Activated B cell treated with CpG ODN at 0.5 μM for 24 hours (primary cell): ENCODE data around the gene EPSTI1. TPM values are rescaled to one million over a fixed set of nuclear protein-coding genes. Genes with fewer than 3 reads are reported as not detected.

ENCODE experiments used
- ATAC-seq: fragments of 200-7000 bp; cut with Tn5 transposase; one replicate; pipeline ENCODE4 v1.10.0; 2021; ENCODE audit warnings: low read depth, mild to moderate bottlenecking, moderate library complexity
- CTCF ChIA-PET: fragments of 350-600 bp; sonication (Branson Sonifier 250); formaldehyde crosslinking; loops from one replicate; lab custom pipeline; 2021; ENCODE audit warnings: antibody characterized with exemption; lab: Charles Lee
- POLR2A ChIA-PET: fragments of 350-600 bp; sonication (Branson Sonifier 250); formaldehyde crosslinking; loops from one replicate; lab custom pipeline; 2021; ENCODE audit warnings: antibody characterized with exemption; lab: Charles Lee
- DNase-seq: peaks from one replicate; pipeline ENCODE4 v3.0.0; 2022
- H3K27ac Mint-ChIP-seq: one replicate; pipeline ENCODE4 v1.8.0; 2020; ENCODE audit warnings: mixed read lengths
- H3K27me3 Mint-ChIP-seq: one replicate; pipeline ENCODE4 v1.8.0; 2021; ENCODE audit warnings: mixed read lengths
- H3K36me3 Mint-ChIP-seq: one replicate; pipeline ENCODE4 v1.8.0; 2021; ENCODE audit warnings: low read depth, mixed read lengths
- H3K4me1 Mint-ChIP-seq: one replicate; pipeline ENCODE4 v1.8.0; 2021; ENCODE audit warnings: mixed read lengths
- H3K4me3 Mint-ChIP-seq: one replicate; pipeline ENCODE4 v1.8.0; 2020; ENCODE audit warnings: mild to moderate bottlenecking, mixed read lengths
- H3K9me3 Mint-ChIP-seq: one replicate; pipeline ENCODE4 v1.8.0; 2020; ENCODE audit warnings: mixed read lengths
- CTCF ChIP-seq: fragments of 200-600 bp; IDR thresholded peaks from one replicate; pipeline ENCODE4 v1.8.0; 2022; ENCODE audit warnings: antibody characterized with exemption, mild to moderate bottlenecking
- intact Hi-C: fragments of 100-400 bp; cut with micrococcal nuclease; formaldehyde crosslinking; loops from one replicate; pipeline ENCODE4 v1.15.1; 2024
- total RNA-seq: library from RNA; stranded (reverse); gene quantifications from 2 replicates; pipeline ENCODE4 v1.2.3, GENCODE V29; 2022

The EPSTI1 gene
- total RNA-seq, 1 donor from 2014 or later: 32.8 TPM

- POLR2A ChIA-PET: interaction anchor here (0.9 kb wide), 1 partner anchor 14 kb away, joined by 3 read pairs; no protein-coding TSS in a partner anchor
- CTCF ChIA-PET: interaction anchor here (1.5 kb wide), 1 partner anchor 37 kb away, joined by 4 read pairs; no protein-coding TSS in a partner anchor
- Mint-ChIP-seq H3K9me3 (no peaks in the 10 kb centered on the region), H3K36me3 (no peaks in the 10 kb centered on the region), H3K4me3 (no peak overlapping the region), H3K27ac (no peak overlapping the region), H3K4me1 (no peaks in the 10 kb centered on the region), H3K27me3 (no peaks in the 10 kb centered on the region)
- DNase-seq (no peak), ATAC-seq (no peak)
- TF ChIP-seq CTCF: no peak
- intact Hi-C loops: no loop called here
Observed at GRCh38 chr13:43008596-43008995, 16.6 kb upstream of the EPSTI1 start.

GRCh38 chr13:43006893-43007631 is 15.0 kb upstream of the EPSTI1 start:
- TF ChIP-seq CTCF: no peak
- ChIA-PET POLR2A (no interaction called here), CTCF (interaction anchor here (1.3 kb wide), 1 partner anchor 125 kb away, joined by 3 read pairs; no protein-coding TSS in a partner anchor)
- Mint-ChIP-seq H3K9me3 (peaks cover 4% of the 10 kb centered on the region), H3K4me1 (no peaks in the 10 kb centered on the region), H3K27me3 (no peaks in the 10 kb centered on the region), H3K36me3 (no peaks in the 10 kb centered on the region), H3K4me3 (no peak overlapping the region), H3K27ac (no peak overlapping the region)
- ATAC-seq: no peak
- no peak for DNase-seq
- intact Hi-C loops: no loop called here

- CTCF ChIA-PET: no interaction called here
- POLR2A ChIA-PET: no interaction called here
- Mint-ChIP-seq H3K9me3 (peaks cover 5% of the 10 kb centered on the region), H3K4me3 (no peak overlapping the region), H3K27me3 (no peaks in the 10 kb centered on the region), H3K36me3 (no peaks in the 10 kb centered on the region), H3K4me1 (no peaks in the 10 kb centered on the region), H3K27ac (no peak overlapping the region)
- DNase-seq (no peak), ATAC-seq (no peak)
- no peak for TF ChIP-seq CTCF
- intact Hi-C loops: no loop called here
Observed at GRCh38 chr13:43005460-43006236, 13.6 kb upstream of the EPSTI1 start.

GRCh38 chr13:43003729-43004128 is 11.7 kb upstream of the EPSTI1 start:
- ChIA-PET CTCF (no interaction called here), POLR2A (no interaction called here)
- intact Hi-C loops: no loop called here
- TF ChIP-seq CTCF: no peak
- H3K9me3 Mint-ChIP-seq: peaks cover 5% of the 10 kb centered on the region
- ATAC-seq: no peak
- no peak for DNase-seq
- H3K36me3 Mint-ChIP-seq: no peaks in the 10 kb centered on the region
- H3K27me3 Mint-ChIP-seq: no peaks in the 10 kb centered on the region
- no peak overlapping the region for H3K4me3 Mint-ChIP-seq
- H3K27ac Mint-ChIP-seq: no peak overlapping the region
- no peaks in the 10 kb centered on the region for H3K4me1 Mint-ChIP-seq

GRCh38 chr13:43003010-43003409 is 11.0 kb upstream of the EPSTI1 start:
- DNase-seq: no peak
- Mint-ChIP-seq H3K4me3 (no peak overlapping the region), H3K27me3 (no peaks in the 10 kb centered on the region), H3K36me3 (no peaks in the 10 kb centered on the region), H3K9me3 (peaks cover 5% of the 10 kb centered on the region), H3K4me1 (no peaks in the 10 kb centered on the region), H3K27ac (no peak overlapping the region)
- intact Hi-C loops: no loop called here
- TF ChIP-seq CTCF: no peak
- ChIA-PET POLR2A (no interaction called here), CTCF (no interaction called here)
- ATAC-seq: no peak
